ENCODE results near the gene ATP2C2.
"Not testable (repeated sequence)": the region's sequence is repeated elsewhere in the genome, so short reads cannot be mapped to it uniquely, and the experiment has no call there.

Gene ATP2C2

DNA sequence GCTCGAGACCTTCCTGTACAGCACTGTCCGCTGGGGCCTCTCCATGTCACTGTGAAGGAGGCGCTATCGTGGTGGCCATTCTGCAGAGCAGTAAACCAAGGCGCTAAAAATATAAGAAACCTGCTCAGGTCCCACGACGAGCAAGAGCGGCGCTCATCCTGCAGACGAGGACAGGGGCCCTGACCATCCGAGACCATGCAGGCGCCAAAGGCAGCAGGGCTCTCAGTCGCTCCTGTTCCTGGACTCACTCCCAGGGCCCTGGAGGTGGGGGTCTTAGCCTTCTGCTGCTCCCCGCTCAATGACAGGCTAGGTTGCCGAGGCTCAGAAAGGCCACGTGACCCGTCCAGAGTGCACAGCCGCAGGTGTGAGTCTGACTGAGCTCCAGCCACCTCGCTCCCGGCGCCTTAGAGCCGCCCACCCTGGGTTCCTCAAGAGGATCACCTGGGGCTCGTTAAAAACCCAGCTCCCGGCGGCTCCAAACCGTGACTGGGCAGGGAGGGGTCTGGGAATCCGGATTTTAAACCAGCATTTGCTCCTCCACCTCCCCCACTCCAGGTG lies 509 bp upstream of the ATP2C2 start:
- DNase-seq, result no peak

DNA sequence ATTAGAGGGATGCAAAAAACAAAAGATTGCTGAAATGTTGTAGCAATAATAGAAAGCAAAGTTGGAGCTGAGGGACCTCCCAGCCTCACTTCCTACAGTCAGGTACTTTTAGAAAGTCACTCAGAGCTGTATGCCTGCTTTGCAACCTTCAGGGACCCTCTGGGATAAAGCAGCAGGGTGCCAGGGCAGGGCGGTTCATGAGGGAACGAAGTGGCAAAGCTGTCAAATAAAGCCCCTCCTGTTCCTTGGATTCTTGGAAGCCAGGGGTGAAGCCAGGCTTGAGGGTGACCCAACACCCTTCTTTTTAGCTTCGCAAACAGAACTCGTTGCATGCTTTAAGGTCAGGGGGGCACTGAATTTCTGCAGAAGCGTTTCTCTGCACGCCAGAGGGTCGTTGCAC lies 767 bp downstream of the ATP2C2 start:
- no peak for DNase-seq

DNA sequence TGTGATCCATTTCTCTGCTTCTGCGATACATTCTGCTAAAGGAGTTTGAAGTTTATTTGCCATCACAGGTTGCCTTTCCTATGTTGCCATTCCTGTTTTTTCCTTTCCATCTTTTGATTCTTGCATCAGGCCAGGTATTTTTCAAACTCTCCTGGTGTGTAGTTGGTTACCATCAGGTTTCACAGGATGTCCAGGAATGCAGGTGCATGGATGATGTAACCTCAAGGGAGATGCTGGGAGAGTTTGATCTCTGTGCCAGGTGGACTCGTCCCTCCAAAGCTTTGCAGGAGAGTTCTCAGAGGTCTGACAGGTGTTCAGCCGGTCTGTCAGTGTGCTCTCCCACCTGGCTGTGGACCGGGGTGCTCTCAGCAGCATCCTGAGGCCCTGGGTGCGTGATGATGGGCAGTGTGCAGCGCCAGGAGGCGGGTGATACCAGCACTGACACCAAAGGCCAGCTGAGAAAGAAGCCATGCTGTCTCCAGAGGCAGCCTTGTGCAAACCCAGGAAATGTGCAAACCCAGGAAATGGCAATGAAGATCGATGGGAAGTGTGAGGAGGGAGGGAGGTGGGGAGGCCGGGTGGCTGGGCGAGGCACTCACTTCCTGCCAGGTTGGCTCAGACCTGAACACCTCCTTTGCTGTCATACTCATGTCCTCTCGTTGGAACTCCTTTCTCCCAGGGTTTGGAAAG lies 1.7 kb downstream of the ATP2C2 start:
- DNase-seq, result no peak

DNA sequence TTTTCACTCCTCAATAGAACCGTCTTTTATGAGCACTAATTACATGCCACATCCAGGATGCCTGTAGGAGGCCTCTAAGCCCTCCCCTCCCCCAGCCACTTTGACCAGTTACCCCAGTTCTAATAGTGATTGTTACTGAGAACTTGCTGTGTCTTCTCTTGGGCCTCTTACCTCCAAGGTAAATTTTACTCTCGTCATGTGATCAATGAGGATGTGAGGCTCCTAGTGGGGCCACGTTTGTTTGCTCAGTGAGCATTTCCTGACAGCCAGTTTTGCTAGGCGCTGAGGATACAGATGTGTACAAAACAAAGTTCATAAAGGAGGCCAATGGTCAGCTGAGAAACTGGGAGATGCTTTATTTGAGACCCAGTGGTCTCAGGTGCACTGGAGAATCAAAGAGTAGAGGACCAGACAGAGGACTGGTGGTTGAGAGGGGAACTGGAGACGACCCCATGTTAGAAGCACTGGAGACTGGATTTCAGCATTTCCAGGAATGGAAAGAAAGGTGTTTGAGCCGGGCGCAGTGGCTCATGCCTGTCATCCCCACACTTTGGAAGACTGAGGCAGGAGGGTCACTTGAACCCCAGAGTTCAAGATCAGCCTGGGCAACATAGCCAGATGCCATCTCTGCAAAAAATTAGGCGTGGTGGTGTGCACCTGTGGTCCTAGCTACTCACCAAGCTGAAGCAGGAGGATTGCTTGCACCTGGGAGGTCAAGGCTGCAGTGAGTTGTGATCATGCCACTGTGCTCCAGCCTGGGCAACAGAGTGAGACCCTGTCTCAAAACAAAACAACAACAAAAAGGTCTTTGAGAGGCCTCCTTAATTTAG lies 2.6 kb downstream of the ATP2C2 start:
- no peak for DNase-seq

DNA sequence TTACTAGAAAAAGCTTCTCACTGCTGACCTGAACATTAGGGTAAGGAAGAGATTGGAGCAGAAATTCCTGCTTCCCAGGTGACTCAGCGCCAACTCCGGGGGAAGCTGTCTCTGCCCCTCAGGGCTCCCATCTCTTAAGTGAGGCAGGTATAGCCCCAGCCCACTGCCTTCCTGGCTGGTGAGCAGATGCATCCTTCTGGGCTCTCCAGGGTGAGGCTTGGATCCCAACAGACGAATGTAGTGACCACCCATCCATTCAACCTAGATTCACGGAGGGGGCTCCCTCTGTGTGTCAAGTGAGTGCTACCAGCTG lies 3.2 kb downstream of the ATP2C2 start:
- DNase-seq, result no peak

DNA sequence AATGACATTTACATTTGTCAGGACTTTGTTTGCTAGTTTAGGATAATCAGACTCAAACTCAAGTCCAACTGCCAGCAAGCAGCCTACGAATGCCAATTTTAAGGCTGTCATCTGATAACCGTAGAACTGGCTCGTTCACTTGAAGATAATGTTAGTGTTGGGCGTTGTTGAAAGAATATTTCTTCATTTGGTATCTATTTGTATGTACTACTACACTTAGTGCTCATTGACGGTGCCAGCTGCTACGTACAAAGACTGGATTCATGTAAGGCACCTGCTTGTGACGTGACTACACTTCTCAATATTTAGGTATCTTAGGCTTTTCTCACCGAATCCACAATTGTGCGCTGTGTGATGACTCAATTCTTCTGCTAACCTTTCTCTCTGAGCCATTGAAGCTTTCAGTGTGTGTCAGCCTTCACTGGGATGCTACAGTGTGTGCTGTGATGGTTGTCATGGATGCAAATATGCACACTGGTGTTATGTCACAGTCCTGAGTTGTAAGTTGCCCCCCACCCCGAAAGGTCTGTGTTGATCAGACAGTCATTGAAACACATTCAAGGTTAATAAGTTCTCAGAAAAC lies 5.7 kb downstream of the ATP2C2 start:
- DNase-seq, result no peak

DNA sequence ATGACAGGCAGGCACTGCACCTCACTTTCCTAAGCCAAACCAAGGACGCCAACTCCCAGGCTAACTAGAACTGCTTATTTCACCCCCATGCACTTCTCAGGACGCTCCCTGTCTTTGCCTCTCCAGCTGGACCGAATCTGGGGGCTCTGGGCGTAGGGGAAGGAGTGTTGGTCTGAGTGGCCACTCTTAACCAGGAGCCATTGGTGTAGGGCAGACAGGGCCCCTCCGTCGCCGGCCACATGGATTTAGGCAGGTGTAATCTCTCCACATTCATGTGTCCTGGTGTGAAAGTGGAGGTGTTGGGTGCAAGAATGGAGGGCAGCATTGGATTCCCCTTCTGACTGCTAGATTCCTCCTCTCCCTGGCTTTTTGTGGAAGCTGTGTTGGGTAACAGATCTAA lies 9.8 kb downstream of the ATP2C2 start:
- DNase-seq, result no peak

DNA sequence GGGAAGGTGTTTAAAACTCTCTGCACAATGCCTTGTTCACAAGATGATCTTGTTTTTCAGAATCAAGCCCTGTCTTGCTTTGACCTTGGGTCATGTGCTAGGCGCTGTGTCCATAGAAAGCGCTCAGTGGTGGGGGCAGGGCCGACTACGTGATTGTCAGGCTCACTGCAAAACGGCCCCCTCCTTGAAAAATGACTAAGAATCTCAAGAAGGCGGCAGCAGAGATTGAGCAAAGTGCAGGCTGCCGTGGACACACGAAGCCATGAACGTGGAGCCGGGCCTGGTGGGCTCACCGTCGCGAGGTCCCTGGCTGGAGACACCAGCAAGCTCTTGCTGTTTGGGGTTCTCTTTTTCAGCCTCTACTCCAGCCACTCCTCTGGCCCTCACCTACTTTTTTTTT lies 10.2 kb downstream of the ATP2C2 start:
- no peak for DNase-seq

DNA sequence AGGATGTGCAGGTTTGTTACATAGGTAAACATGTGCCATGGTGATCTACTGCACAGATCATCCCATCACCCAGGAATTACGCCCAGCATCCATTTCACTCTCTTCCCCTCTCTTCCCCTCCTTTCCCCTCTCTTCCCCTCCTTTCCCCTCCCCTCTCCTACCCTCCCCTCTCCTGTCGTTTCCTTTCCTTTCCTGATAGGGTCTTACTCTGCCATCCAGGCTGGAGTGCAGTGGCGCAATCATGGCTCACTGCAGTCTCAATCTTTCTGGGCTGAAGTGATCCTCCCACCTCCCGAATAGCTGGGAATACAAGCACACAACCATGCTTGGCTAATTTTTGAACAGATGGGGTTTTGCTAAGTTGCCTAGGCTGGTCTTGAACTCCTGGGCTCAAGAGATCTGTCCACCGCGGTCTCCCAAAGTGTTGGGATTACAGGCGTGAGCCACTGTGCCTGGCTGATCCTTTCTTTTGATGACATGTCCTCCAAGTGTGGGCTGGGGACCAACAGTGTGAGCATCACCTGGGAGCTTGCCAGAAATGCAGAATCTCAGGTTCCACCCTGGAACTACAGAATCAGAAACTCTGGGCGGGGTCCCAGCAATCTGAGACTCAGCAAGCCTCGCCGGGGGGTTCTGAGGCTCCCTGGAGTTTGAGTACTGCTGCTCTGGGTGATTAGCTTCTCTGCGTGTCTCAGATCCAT lies 10.8 kb downstream of the ATP2C2 start:
- no peak for DNase-seq

DNA sequence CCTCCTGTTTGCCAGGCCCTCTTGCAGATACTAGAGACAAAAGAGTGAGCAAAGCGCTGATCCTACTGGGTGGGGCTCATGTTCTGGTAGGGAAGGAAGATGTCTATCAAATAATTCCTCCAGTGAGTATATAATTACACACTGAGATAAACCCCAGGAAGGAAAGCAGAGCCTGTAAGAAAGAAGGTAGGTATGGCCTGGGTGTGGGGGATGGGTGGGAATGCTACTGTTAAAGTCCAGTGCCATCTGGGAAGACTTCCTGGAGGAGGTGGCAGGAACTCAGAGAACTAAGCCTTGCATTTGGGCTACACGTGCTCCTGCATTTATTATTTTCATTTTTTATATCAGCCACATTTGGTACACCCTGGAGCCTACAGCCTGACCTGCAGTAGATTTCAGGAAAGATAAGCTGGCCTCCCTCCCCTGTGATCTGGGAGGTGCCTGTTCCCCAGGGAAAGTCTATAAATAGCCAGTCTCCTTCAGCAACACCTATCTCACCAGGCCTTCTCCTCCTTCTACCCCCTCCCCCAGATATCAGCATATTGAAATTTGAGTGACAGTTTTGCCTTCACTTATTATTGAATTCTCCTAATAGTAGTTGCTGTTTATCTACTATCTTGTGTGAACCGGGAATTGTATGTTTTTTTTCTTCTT lies 11.5 kb downstream of the ATP2C2 start:
- no peak for DNase-seq

DNA sequence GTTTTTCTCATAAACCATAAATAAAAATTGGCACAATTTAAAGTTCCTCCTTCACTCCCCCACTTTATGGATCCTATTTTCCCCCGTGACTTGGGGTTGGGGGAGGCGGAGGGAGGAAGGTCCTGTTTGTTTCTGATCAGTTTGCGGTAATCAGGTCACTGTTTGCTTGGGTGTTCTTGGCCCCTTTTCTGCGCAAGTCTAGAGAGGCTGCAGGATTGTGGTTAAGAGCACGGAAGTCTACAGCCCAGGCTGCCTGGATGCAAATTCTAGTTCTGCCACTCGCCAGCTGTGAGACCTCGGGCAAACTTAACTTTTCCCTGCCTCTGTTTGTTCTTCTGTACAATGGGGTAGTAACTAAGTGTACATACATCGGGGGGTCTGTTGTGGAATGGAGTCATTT lies 12.1 kb downstream of the ATP2C2 start:
- DNase-seq, result no peak

DNA sequence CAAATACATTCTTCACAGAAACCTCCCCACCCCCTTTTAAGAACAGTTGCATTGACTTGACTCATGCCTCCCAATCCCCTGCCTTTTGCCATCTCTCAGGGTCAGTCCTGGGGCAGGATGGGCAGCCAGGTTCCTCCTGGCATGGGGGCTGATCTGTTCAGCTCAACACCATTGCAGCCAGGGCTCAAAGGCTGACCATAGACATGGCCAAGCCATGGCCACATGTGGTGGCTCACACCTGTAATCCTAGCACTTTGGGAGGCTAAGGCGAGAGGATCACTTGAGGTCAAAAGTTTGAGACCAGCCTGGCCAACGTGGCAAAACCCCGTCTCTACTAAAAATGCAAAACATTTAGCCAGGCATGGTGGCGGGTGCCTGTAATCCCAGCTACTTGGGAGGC lies 14.1 kb downstream of the ATP2C2 start:
- DNase-seq, result no peak

DNA sequence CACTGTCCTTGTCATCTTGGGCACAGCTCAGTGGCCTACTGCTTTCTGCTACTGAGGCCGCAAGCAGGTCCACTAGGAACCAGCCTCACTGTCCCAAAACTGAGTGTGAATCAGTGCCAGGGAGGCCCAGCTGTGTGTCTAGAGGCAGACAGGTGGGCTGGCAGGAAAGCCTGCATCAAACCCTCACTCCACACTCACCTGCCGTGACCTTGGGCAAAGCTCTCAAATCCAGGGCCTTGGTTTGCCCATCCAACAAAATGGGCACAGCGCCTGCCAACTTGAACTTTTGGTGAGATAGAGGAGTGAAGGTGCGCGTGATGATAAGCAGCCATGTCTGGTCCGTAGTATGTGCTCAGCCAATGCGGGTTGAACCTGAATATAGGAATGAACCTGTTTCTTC lies 14.8 kb downstream of the ATP2C2 start:
- no peak for DNase-seq

DNA sequence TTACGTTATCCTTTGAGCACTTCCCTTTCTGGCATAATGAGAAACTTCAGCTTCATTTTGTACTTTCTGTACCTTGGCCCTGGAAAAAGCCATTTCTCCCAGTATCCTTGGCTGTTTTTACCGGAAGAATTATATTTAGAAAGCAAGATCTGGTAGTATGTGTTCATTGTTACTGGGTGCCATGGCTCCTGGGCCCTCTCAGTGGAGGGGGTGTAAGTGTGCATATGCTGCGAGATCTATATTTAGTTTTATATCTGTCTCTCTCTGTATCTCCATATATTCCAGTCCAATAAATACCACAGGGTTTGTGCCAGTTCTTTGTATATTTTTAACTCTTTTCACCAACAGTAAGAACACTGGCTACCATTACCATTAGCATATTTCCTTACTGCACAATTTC lies 17.7 kb downstream of the ATP2C2 start:
- DNase-seq, result no peak

DNA sequence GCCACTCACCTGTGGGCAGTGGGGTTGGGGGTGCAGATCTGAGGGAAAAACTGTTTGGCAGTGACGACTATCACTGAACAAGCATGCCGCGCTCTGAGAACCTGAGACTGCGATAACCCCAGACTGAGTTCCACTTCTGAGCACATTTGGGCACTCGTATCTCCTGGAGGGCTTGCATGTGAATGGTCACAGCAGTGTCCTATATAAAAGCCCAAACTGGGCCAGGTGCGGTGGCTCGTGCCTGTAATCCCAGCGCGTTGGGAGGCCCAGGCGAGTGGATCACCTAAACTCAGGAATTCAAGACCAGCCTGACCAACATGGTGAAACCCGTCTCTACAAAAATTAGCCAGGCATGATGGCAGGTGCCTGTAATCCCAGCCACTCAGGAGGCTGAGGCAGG lies 18.7 kb downstream of the ATP2C2 start:
- DNase-seq, result no peak

DNA sequence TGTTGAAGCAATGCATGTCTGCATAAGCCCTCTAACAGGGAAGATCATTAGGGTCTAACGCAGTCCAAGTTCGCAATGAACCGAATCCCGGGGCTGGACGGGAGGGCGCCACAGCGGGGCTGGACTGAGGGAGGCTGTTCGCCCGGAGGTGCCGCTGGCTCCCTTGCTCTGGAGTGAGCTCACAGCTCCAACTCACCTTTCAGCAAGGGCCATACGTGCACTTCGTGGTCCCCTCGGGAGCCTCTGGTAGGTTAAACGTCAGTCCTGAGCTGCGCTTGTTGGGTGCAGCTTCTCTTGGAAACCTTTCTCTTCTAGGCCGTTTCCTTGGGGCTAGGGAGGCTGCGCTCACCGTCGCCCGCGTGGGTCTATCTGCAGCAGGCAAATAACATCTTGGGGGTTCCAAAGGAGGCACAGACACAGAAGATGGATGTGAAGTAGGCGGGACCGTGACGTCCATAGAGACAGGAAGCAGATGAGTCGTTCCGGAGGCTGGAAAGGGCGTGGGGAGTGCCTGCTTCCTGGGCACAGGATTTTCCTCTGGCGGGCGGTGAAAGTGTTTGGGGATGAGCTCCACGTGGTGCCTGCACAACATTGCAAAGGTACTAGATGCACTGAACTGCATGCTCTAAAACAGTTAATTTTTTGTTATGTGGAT lies 21.9 kb downstream of the ATP2C2 start:
- no peak for DNase-seq

DNA sequence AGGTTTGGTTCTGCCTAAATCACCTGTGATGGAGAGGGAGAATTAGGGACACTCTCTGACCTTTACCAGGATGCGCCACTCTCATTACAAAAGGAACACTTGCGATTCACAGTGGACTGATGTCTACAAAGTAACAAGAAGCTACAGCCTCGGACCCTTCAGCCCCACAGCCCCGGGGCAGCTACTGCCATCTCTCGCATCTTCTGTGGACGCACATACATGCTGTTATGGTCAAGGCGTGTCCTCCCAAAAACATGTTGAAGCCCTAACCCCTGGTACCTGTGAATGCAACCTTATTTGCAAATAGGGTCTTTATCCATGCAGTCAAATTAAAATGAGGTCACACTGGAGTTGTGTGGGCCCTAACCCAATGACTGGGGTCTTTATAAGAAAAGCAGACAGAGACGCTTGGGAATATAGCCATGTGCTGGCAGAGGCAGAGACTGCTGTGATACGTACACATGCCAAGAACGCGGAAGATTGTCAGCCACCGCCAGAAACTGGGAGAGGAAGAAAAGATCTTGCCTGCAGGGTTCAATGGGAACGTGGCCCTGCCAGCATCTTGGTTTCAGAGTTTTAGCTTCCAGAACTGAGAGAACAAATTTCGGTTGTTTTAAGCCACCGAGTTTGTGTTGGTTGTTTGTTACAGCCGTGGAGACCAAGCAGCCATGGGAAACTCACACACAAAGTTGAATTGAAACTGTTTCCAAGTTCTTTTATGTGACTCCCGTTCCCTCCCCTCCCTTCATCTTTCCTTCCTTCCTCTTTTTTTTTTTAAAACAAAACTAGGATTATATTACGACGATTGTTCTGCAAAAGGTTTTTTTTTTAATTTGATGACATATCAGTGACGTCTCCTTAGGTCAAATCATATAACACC lies 23.1 kb downstream of the ATP2C2 start:
- DNase-seq, result no peak

DNA sequence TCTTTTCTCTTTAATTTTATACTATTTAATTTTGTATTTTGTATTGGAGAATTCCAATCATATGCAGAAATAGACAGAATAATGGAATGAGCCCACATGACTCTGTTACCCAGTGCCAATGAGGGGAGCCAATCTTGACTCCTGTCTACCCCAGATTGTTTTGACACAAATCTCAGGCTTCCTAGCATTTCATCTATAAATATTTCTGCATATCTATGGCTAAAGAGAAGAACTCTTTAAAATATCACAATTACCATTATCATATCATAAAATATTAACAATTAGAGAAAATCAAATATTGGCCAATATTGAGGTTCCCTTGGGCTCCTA lies 23.7 kb downstream of the ATP2C2 start:
- DNase-seq, result no peak

DNA sequence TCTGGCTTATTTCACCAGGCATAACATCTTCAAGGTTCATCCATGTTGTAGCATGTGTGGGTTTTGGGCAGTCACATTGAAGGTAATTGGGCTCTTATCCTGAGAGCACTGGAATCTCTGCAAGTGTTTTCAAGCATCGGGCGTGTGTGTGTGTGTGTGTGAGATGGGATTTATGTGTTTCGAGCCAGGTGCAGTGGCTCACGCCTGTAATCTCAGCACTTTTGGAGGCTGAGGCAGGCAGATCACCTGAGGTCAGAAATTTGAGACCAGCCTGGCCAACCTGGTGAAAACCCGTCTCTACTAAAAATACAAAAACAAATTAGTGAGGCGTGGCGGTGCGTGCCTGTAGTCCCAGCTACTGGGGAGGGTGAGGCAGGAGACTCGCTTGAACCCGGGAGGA lies 27.7 kb downstream of the ATP2C2 start:
- DNase-seq, result not testable (repeated sequence)

DNA sequence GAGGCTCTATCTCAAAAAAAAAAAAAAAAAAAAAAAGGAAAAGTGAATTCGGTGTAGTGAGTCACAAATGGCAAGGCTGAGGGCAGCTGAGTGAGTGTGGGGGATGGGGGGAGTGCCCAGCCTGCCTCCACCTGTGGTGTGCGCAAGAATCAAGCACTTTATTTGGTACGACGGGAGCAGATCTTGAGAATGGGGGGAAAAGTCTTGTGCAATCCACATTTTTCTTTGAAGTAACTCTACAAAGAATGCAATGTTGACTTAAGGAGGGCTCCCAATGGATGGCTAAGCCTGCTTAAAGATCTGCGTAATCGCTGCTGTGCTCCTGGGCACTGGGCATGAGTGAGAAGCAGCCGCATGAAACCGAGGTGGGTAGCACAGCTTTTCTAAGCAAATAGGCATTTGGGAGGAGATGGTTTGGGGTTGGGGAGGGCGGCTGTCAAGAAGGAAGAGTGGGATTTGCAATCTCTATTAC lies 28.2 kb downstream of the ATP2C2 start:
- DNase-seq, result no peak

DNA sequence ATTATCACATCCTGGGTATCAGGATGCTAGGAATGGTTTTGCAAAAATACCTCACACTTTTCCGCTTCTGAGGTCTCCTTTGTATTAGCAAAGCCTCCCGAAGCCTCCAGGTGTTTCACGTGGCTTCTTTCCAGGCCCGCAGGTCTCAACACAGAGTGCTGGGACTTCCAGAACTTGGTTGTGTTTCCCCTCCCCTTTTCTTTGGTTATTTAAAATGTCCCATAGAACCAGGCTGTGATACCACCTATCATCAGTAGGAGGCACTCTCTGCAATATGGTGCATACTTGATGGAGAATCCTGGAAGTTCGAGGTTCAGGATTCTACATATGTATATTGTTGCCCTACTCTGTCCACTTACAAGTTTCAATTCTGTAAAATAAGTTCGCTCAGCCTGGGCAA lies 28.8 kb downstream of the ATP2C2 start:
- no peak for DNase-seq

Measured in inflammatory macrophage treated with lipopolysaccharide for 1 hour (primary cell).